ENCODE data around the gene EXOSC2.

Gene EXOSC2

GRCh38 chr9:130740218-130741023 is 46.8 kb downstream of the EXOSC2 start:
- no peak for DNase-seq

- DNase-seq = no peak
Measured at GRCh38 chr9:130741024-130741305, 47.4 kb downstream of the EXOSC2 start.

GRCh38 chr9:130741831-130742449 is 48.4 kb downstream of the EXOSC2 start:
- DNase-seq = no peak

DNA sequence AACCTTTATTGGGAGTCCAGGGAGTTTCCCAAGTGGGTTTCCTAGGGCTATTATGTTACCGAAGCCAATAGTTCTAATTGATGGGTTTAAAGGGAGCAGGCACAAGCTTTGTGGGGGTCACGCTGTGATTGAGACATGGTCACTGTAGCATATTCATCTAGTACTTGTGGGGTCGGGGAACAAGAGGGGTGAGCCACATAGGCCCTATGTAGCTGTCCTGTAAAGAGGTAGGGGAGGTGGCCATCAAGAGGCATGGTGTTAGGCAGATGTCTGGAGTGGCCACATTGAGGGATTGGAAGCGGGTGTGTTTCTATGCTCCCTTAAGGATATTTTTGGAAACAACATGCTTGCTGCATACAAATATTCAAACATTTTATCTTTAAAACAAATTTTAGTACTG is 50.1 kb downstream of the EXOSC2 start:
- no peak for DNase-seq

- DNase-seq = no peak
Measured at GRCh38 chr9:130745210-130745800, 51.7 kb downstream of the EXOSC2 start.

- DNase-seq = no peak
Measured at GRCh38 chr9:130745829-130746228, 52.2 kb downstream of the EXOSC2 start.

DNA sequence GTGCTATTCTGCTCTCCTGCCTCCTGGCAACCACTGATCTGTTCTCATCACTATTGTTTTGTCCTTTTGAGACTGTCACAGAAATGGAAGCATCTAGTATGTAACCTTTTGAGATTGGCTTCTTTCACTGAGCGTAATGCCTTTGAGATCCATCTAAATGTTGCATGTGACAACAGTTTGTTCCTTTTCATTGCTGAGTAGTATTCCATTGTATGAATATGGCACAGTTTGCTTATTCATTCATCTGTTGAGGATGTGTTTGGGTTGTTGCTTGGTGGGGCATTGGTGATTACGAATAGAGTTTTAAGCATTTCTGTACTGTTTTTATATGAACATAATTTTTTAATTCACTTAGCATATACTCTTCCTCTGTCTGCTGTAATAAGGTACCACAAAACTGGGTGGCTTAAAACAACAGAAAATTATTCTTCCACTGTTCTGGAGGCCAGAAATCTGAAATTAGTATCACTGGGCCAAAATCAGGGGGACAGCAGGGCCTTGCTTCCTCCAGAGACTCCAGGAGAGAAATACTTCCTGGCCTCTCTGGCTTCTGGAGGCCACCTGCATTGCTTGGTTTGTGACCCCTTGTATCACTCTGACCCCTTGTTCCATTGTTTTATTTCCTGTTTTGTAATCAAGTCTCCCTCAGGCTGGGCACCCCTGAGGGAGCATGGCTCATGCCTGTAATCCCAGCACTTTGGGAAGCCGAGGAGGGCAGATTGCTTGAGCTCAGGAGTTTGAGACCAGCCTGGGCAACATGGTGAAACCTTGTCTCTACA is 53.0 kb downstream of the EXOSC2 start:
- no peak for DNase-seq

GRCh38 chr9:130751631-130752355 is 58.2 kb downstream of the EXOSC2 start:
- DNase-seq = no peak
